COLO668 (cell line): ENCODE data around the gene PRR5L.

Source experiments
- DNase-seq: peaks from one replicate; lab custom pipeline; 2025; ENCODE audit not compliant: unreplicated experiment; lab: John Stamatoyannopoulos, UW

PRR5L gene

DNA sequence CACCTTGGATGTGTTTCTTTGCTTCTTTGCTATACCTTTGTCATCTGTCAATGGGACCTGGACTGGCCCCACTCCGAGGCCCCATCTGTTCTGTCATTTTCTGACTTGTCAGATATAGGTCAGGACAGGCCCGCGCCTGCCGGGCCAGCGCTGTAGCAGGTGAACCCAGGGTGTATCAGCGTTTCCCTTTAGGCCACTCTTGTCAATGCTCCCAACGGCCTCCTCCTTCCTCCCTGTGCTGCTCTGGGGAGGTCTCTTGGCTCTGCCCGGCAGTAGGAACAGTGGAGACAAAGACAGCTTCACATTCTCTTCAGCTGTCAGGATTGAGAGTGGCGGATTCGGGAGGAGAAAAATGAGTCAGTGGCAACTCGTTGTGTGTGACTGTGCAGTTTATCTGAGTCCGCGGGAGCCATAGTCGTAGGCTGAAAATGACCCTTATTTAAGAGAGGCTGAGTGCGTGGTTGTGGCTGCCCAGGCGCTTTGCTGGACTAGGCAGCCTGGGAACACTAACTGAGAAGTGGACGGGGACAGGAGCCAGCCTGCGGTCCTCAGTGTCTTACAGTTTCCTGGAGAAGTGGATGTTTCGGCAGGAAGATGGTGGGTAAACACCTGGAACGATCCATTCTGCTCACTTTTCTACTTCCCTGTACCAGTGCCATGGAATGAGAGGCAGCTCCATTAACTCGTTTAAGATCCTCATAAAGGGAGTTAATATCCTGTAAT is 102.3 kb downstream of the PRR5L start:
- no peak for DNase-seq

DNA sequence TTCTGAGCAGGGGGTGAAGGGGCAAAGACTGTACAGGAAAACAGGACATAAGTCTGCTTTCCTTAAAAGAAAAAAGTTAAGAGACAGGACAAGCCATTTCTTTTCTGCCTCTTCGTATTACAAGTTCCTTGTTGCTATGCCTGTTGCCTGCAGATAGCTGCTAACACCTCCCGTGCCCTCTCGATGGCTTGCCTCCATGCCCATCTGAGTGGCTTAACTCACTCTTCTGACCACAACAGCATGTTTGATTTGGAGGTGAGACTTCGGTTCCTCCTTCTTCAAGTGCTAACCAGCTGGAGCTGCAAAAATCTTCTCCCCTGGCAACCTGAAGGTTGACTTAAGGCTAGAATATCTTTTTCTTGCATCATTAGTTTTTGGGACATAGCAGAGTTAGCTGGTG is 103.1 kb downstream of the PRR5L start:
- no peak for DNase-seq

DNA sequence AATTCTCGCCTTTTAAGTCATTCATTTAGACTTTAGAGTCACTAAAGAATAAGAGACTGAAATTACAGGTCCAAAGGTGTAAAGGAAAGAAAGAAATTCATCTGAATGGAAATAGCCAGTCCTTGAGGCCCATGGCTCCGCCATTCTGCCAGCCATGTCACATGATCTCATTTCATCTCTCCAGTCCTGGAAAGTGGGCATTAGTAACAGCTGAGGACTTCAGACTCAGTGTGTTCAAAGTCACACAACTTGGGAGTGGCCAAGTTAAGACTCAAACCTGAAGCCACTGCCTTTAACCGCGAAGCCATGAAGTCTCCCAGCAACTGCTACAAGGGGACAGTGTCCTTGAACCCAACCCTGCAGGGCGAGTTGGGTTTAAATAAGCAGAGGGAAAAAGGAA is 103.7 kb downstream of the PRR5L start:
- no peak for DNase-seq

DNA sequence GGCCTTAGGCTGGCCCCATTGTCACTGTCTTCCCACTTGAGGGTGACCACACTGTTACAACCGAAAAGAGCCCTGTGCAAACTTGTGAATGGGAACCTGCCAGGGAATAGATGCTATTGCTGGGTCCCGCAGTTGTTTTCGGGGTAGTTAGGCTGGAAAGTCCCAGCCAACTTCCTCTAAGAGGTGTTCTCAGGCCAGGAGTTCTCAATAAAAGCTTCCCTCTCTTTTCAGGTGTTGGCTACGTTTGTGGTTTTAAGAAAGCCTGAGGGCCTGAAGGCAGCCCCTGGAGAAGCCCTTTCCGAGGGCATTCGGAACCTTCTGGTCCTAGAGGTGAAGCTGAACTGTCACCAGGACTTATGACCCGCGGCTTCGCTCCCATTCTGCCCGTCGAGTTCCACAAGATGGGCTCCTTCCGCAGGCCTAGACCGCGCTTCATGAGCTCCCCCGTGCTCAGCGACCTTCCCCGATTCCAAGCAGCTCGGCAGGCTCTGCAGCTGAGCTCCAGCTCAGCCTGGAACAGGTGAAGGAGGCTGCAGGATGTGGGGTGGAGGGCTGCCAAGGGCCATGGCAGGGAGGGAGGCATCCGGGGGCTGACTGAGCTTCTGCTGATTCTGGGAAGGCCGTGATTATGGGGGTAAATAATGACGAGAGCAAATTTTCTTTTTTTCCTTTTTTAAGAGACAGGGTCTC is 104.8 kb downstream of the PRR5L start:
- no peak for DNase-seq

DNA sequence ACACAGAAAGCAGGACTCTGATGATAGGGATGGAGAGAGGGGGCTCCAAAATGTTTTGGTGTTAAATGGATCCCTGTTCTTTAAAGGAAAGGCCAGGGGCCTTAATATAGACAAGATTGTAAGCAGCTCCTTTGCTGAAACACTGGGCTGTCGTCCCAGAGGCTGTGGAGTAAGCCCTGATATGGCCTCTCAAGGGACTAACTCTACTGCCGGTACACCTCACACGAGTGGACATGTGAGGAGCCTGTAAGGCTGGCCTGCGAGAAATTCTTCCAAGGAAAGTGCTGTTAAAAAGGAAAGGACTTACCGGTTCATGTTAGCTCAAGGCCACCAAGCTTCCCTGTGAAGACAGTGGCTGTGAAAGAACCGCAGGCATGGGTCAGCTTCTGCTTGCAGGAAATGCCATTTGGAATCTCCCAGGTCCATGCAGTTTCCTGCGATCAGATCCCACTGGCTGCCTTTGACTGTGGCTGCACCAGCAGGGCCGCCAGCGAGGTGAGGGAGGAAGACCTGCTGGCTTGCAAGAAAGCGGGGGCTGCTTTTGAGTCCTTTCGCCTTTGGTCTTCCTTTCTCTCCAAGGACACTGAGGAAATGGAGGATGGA is 106.6 kb downstream of the PRR5L start:
- DNase-seq: no peak

DNA sequence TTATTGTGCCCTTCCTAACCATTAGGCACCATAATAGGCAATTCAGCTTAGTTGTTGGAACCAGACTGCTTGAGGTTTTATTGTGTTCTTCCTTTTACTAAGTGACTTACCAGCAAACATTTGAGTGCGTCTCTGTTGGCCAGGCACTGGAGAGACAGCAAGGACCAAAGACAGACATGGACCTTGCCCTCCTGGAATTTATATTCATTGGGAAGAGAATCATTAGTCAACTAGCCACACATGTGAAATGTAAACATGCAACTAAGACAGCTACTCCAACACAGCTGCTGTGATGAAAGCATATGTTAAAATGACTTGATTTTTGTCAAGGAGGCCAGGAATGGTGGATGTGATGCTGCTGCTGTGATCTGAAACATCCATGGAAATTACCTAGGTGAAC is 107.6 kb downstream of the PRR5L start:
- DNase-seq: peak; percentile 41

DNA sequence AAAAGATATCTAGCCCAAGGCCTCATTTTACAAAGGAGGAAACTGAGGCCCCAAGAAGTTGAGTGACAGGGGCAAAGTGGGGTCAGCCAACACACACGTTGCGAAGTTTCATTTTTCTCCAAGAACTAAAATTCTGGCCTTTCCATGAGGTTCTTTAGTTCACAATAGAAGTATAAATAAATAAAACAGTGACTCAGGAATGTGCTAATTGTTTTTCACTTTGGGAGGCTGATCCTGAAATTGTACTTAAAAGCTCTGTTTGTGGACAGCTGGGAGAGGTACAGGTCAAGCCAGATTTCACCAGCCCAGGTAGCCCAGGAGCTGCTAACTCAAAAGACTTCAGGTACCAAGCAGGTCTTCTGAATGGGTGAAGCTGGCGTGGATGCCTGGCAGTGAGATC is 108.7 kb downstream of the PRR5L start:
- no peak for DNase-seq

DNA sequence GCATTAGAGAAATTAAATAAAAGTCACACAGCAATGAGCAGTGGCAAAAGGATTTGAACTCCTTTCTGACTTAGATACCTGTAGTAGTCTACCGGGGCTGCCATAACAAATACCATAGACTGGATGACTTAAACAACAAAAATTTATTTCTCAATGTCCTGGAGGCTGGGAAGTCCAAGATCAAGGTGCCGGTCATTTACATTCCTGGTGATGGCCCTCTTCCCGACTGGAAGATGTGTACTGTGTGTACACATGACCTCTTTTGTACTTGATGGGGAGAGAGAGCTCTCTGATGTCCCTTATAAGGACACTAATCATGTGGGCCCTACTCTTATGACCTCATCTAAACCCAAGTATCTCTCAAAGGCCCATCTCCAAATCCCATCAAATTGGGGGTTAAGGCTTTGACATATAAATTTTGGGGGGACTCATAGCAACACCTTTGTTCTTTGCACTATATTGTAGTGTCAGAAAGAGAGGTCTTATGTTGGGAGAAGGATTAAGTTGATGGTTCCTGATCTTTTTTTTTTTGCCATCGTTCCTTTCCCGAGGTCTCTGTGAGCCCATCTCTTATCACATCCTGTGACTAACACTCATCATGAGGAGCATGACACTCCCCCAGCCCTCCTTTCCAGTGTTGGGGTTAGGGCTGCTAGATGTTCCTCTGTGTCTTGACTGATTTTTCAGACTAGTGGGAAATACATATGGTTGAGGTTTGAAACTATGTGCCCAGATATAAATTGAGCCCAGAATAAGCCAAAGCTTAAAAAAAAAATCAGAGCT is 109.7 kb downstream of the PRR5L start:
- no peak for DNase-seq

DNA sequence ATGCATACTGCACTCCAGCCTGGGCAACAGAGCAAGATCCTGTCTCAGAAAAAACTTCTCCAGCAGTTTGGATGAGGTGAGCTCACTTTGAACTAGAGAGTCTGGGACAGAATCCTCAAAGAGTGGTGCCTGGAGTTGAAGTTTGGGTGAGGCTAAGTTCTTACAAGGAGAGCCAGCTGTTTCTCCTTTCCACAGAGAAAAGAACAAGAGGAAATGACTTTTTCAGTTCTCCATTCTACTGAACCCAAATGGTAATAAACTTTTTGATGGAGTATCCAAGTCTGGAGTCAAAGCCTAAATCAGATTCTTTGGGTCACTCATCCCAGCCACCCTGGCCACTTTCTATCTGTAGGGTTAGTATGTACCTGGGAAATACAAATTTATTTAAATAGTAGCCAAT is 111.3 kb downstream of the PRR5L start:
- no peak for DNase-seq

DNA sequence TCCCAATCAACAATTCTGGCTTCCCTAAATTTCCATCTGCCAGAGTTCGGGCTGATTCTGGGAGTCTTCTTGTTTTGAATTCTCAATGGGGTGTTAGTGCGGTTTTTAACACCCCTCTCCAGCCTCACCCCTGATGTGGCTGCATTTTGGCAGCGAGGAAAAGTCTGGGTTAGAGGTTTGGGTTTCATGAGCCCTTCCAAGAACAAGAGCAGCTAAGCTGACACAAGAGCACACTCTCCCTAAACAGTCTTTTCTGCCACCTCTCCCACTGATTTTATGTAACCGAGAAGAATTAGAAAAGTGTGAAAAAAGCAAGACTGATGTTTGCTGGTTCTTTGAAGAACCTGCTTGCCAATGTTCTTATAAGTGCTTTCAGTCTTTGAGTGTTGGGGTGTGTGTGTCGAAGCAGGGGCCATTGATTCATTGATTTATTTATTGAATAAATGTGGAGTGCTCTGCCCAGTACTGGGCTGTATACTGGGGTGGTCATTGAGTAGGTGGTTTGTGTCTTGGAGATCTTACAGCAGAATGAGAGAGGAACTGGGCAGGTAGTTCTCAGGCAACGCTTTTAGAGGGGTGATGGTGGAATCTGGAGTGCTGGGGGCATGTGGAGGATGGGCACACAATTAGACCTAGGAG is 112.5 kb downstream of the PRR5L start:
- DNase-seq: no peak

DNA sequence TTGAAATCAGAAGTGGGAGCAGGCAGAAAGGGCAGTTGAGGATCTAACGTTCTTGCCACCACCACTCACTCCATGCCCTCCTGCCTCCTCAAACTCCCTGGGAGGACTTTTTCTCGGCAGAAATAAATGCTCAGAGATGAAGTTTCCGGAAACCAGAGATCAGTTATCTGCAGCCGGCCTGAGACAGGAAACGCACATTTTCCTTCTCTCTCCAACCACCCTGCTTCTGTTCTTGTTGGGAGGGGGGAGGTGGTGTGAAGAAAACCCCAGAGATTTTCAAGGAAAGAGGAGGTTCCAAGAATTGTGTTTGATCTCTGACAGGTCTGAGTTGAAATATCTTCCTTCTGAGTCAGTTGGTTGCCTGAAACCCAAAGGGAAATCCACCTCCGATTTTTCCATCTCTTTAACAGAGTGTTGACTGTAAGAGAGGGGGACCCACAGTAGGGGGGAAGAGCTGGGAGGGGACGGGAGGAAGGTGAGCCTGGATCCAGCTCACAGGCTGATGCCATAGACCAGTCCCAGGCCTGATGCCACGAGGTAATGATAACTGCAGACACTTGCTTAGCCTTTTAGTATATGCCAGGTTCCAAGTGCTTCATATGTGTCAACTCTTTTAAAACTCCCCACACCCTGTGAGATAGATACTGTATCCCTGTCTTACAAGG is 113.2 kb downstream of the PRR5L start:
- DNase-seq: no peak

DNA sequence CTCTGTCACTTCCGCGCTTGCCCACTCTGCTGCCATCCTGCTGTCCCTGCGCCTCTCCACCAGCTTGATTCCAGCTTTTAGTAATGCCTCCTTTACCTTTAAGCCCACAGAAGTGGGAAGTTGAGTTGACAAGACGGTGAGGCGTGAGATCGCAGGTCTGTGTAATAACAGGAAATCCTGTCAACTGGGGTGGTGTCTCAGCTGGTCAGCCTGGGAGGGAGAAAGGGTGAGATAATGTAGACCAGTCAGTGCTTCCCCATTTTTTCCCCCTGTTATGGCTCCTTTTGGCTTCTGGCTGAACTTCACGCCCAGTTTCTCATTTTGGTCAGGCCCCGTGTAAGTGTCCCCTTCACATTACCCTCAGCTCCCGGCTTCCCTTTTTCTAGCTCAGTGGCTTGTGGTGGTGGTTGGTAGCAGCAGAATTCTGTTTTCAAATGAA is 115.1 kb downstream of the PRR5L start:
- DNase-seq: no peak

DNA sequence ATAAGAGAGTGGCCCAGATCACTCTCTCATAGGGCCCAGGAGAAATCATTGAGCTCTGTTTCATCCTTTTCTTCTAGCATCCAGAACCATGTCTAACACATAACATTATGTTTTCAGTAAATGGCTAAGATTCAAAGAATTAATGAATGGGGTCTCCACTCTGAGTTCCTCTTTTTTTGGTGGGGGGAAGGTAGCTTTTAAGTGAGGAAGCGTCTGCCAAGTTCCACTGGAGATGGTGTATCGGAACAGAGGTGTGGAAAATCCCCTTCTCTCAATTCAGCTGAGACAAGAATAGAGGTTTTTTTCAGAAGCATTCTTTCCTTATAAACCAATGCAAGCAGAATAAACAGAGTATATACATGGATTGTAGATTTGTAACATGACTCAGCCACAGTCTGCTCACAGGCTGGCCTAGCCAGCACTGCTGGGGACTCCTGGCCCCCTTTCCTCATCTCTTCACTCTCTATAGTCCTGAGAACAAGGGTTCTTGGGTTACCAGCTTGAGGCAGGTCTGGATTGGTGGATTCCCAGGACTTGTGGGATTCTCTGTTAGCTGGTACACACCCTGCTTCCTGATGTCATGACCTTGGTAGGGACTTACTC is 116.8 kb downstream of the PRR5L start:
- no peak for DNase-seq

DNA sequence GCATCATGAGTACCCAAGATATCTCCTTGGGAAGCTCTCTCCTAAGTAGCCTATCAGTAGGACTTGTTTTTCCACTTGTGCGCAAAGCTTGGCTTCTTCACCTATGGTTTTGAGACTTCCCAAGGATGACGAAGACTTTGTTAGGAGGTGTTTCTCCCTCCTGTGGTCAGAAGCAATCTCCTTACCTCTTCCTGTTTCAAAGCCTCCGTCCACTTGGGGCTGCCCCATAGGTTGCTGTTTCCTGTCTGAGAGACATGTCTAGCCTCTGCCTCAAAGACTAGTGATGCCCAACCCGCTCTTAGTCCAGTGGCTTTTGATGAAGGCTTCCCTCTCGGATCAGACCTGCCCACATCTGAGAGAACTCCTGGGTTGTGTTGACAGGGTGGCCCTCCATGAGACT is 121.1 kb downstream of the PRR5L start:
- no peak for DNase-seq

DNA sequence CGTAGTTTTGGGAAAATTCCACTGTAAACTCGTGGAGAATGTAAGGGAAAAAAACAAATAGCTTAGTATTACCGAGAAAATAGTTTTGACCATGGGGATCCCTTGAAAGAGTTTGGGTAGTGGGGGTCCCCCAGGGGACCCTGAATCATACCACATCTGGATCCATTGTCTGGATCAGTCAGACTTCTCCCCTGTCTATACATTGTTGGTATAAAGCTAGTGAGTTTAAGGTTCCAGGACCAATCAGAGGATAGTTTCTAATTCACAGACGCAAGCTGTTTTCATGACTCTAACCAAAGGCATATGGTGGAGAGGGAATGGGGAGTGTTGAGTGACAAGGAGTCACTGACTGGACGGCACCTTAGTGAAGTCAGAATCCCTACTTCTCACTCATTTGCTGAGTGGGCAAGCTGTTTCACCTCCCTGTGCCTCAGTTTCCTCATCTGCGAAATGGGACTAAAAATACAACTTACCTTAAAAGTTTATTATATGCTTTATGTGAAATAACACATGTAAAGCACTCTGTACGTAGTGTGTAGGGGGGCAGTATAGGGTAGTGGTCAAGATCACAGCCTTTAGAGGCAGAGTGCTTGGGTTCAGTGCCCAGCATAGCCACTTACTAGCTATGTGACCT is 123.8 kb downstream of the PRR5L start:
- DNase-seq: no peak

DNA sequence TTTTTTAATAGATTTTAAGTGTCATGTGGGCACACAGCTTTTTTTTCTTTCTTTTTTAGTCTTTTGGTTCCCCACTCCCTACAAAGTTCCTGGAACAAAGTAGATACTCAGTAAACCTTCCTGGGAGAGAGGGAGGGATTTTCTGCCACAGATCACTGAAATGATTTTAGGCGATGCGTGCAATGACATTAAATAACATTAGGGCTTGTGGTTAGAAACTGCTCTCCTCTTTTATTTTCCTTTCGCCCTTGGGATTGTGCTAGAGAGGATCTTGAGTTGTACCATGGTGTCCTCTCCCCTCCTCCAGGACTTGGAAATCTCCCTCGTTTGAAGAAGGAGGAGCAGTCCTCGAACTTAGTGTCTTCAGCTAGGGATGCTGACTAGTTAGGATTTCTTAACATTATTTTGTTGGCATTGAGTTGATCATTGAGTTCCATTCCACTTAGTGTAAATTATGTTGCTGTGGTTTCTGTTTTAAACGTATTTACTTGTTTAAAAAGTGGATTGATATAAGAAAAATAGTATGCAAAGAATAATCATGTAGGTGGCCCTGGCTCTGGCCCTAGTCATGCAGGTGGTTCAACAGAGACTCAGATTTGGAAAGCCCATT is 125.6 kb downstream of the PRR5L start:
- DNase-seq: no peak

DNA sequence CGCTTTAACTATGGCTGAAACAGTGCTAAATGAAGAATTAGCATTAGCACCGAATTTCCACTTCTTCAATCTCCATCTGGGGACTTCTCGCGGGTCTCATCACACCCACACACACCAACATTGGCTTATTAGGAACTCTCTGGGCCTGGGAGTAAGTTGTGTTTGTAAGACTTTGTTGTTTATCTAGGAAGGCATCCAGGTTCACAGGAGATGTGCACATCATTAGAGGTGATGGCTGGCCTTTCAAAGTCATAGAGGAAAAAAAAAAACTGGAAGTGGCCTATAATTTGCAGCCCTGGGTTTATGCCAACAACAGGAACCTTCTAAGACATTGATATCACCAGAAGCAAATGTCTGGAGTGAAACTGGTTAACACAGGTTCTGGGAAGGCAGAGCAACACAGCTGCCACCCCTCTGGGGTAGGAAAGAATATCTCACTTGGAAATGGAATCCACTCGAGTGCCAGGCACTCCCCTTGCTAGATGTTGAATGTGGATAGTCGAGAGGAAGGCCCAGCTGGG is 129.5 kb downstream of the PRR5L start:
- no peak for DNase-seq

DNA sequence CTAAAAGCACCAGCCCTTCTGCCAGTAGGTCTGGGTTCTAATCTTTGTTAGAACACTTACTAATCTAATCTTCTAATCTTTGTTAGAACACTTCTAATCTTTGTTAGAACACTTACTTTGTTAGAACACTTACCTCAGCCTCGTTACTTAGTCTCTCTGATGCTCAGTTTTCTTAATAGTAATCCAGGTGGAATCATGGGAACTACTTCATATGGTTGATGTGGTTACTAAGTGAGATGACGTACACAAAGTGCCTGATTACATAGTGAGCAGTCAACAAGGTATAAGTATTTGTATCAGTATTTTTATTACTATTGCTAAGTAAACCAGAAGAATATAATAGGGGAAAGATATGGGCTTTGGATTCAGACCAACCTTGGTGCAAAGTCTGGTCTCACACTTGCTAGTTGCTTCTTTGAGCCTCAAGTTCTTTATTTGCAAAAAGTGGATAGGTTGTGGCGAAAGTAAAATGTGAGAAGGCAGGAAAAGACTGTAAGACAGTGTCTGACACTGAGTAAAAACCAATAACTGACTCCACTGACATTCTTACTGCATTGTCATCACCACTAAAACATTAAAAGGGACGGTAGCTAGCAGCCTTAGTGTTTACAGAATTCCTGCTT is 130.2 kb downstream of the PRR5L start:
- no peak for DNase-seq

DNA sequence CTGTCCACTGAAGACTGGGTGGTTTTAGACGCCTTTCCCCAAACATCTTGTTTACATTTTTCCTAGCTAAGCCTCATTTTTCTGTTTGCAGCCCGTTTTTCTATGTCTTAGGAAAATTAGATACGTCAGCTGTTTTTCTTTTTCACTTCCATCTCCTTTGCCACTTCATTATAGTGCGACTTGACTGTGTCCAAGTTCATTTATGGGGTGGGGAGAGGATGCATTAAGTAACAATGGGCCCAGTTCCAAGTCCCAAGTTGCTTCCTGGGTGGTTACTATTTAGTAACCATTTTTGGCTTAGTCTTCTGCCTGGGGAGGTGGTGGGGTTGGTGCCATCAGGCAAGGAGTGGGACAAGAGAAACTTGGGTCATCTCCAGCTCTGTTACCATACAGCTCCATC is 131.0 kb downstream of the PRR5L start:
- DNase-seq: no peak
